HUDEP-2 (cell line): Measurements from ENCODE around the gene FAM131C.
"Not testable (repeated sequence)": the region's sequence is repeated elsewhere in the genome, so short reads cannot be mapped to it uniquely, and the experiment has no call there.

Experiments used
- DNase-seq, 76 experiments: peaks; one replicate each; lab custom pipeline; 2025; ENCODE audit not compliant: unreplicated experiment in 76 of 76; lab: John Stamatoyannopoulos, UW

Gene FAM131C

GRCh38 chr1:16062687-16063075 is 10.8 kb downstream of the FAM131C start:
- DNase-seq, result not testable (repeated sequence)

GRCh38 chr1:16061989-16062686 is 11.3 kb downstream of the FAM131C start:
- not testable (repeated sequence) for DNase-seq

DNA sequence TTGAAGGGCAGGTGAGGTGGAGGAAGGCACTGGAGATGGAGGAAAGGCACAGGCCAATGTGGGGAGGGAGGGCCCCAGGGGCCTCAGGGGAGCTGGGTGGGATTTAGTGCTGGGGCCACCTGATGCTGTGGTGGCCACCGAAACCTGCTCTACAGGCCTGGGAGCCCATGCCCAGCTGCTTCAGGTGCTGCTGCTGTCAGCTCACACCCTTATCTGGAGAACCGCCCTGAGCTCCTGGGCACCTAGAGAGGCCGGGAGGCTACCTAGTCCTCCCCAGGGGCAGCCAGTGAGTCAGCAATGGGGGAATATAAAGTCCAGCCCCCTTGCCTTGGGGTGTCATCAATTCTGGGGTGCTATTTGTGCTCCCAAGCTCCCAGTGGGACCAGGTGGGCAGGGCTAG is 12.2 kb downstream of the FAM131C start:
- no peak for DNase-seq

DNA sequence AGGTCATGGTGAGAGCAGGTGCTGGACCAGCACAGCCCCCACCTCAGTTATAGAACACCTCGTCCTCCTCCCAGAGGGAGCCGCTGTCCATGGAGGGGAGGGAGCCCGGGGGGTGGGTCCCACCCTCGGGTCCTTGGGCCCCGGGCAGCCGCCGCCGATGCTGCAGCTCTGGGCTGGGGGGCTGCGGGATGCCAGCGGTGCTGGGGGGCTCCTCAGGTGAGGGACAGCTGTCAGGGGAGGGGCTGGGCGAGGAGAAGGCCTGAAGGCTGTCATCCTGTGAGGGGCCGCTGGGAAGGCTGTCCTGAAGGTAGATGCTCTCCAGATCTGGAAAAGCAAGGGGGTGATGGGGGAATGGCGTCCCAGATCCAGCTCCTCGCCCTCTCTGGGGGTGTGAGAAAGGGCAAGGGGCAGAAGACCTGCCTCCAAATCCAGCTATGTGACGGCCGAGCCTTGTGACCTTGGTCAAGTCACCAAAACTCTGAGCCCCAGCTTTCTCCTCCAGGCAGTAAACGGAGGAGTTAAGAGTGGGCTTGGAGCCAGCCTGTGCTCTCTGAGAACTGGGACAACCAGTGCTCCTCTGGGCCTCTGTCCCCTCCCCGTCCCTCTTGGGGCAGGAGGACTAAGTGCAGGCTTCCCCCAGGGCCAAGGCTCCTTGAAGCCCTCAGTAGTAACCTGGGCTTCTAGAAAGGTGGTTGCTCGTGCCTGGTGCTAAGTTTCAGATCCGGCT is 14.9 kb downstream of the FAM131C start:
- DNase-seq, result not testable (repeated sequence)

DNA sequence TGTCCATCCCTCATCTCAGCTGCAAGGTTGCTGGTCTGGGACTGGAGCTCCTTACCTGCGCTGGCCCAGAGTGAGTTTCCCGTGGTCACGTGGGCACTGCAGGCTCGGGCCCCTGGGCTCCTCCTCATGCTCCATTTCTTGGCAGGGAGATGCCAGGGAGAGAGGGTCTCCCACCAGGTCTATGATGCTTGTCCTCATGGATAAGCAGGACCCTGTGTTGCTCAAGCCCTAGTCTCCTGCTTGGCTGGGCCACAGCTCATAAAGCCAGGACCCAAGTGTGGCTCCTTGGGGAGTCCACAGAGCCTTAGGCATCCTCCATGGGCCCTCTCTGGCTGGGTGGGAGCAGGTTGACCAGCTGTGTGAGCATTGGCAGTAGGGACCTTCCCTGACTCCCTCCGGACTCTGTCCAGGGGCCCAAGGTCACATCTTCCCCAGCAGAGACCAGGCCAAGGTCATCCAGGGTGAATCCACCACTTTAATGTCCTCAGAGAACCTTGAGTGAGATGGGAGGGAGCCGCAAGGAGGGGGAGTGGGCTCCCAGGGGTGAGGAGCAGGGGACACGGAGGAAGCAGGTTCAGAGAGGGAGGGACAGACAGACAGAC is 16.0 kb downstream of the FAM131C start:
- DNase-seq, result not testable (repeated sequence)

DNA sequence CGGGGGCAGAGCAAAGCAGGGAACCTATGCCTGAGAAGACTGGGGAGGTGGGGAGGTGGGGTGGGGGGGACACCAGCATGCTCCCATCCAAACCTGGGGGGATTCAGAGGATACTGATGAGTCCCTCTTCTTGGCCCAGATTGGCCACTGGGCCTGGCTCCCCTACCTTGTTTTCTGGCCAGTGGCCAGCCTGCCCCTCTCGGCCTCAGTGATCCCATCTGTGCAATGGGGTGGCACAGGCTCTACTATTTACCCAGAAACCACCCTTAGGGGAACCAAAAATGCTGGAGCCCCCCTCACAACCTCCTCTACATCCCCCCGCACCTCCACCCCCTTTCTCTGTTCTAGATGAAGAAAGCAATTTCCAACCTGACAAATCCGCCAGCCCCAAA is 16.9 kb downstream of the FAM131C start:
- DNase-seq, result not testable (repeated sequence)

DNA sequence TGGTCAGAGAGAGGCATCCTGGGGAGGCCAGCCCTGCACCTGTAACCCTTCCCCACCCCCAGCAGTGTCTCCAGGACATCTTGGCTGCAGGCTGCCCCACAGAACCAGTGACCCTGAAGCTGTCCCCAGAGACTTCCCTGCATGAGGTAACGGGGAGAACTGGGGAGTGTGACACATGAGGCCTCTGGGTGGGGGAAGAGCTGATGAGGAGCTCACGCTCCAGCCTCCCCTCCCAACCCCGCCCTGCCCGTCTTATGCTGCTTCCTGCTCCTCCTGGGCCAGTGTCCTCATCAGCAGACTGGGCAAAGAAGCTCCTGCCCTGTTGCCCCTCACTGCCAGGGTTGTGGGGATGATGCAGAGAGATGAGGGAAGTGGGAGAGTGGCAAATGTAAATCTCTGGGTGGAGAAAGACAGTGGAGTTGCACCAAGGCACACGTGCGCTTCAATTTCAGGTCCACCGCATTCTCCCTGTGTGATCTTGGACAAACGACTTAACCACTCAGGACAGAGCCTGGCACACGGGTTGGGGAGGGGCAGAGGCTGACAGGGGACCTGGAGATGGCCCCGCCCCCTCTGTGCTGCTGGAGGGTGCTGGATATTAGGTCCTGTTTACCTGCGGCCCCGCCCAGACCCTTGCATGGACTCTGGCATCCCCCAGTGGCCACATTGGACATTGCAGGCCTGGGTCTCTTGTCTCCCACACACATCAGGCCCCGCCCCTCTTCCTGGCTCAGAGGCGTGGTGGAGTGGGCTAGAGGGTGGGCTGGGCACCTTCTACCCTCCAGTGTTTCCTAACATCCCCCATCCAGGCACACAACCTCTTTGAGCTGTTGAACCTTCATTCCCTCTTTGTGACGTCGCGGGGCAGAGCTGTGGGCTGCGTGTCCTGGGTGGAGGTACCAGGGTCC is 17.6 kb downstream of the FAM131C start:
- DNase-seq, result peak in 69 of 76 experiments; percentile 15 to 82 (median 63)

DNA sequence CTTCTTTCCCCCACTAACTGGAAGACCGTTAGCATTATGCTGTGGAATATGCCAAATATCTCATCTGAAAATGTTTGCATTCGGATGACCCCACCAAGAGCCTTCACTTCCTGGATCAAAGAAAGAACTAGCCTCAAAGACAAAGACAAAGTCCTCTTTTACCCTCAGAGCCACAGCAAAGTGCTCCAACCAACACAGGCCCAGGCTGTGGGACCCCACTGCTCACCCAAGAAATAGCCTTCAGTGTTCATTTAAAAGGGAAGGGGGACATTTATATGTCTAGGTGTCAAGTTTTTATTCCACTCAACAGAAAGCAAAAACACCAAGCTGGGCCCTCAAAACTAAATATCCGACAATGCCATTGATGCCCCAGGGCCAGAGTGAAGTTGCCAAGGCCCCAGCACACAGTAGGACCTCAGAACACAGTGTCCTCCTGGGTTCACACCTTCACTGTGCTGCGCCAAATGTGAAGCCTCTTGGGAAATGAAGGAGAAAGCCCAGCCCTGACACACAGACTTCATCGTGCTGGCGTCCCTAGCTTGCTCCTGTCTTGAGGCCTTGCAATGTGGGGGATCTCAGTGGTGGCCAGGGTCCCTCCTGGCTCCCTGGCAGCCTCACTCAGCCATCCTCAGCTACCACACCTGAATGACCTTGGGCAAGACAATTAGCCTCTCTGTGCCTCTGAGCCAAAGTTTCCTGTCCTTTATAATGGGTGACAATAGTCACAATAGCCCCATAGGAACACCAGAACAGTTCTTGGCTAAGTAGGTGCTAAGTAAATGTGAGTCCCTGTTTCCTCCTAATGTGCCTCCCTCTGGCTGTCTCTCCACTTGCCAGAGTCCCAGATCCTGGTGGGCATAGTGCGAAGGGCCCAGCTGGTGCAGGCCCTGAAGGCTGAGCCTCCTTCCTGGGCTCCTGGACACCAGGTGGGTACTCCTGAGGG is 18.6 kb downstream of the FAM131C start:
- no peak for DNase-seq

GRCh38 chr1:16053781-16054502 is 19.5 kb downstream of the FAM131C start:
- peak in 49 of 76 experiments; percentile 10 to 71 (median 37) for DNase-seq

DNA sequence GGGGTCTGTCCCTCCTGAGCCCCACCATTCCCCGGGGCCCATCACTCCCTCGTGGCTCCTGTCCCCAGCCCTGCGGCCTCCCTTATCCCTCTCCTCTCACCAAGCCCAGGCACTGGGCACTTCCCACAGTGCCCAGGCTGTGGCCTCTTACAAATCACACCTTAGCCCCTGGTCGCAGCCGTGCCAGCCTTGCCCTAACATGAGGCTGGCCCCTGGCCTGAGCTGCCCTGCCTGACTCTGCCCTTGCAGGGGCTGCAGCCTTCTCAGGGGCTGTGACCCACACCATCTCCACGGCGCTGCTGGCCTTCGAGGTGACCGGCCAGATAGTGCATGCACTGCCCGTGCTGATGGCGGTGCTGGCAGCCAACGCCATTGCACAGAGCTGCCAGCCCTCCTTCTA is 21.5 kb downstream of the FAM131C start:
- DNase-seq, result not testable (repeated sequence)

DNA sequence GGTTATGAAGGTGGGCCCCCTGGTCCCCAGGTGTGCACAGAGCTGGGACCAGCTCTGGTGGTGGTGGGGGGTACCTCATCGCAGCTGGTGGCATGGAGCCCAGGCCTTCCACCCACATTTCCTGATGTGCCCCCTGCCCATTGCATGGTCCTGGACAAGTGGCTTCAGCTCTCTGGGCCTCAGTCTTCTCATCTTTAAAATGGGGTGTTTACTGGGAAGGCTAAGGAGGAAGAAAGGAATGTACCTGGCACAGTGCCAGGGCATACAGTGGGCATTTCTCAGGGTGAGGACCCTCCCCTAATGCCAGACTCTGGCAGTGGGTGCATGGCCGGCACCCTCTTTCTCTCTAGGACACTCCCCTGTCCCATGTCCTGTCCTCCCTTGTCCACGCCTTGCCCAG is 22.4 kb downstream of the FAM131C start:
- DNase-seq, result no peak

GRCh38 chr1:16050328-16050727 is 23.1 kb downstream of the FAM131C start:
- DNase-seq, result no peak

- peak in 53 of 76 experiments; percentile 7 to 66 (median 32) for DNase-seq
Measured at GRCh38 chr1:16048573-16049189, 24.8 kb downstream of the FAM131C start.

- DNase-seq, result no peak
Measured at GRCh38 chr1:16047791-16048475, 25.5 kb downstream of the FAM131C start.

DNA sequence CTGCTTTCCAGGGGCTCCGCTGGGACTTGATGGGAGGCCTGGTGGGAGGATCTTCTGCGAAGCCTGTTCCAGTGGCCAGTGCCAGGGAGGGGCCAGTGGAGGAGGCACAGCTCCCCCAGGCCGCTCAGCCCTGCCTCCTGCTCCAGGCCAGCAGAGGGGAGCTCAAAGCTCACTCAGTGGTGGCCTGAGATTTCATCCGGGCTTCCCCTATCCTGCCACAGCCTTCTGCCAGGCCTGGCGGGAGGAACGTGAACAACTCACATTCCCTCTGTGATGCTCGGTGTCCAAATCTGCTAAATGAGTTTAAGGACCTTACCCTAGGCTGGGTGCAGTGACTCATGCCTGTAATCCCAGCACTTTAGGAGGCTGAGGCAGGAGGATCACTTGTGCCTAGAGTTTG is 26.6 kb downstream of the FAM131C start:
- DNase-seq, result no peak

- no peak for DNase-seq
Measured at GRCh38 chr1:16043950-16044349, 29.5 kb downstream of the FAM131C start.

DNA sequence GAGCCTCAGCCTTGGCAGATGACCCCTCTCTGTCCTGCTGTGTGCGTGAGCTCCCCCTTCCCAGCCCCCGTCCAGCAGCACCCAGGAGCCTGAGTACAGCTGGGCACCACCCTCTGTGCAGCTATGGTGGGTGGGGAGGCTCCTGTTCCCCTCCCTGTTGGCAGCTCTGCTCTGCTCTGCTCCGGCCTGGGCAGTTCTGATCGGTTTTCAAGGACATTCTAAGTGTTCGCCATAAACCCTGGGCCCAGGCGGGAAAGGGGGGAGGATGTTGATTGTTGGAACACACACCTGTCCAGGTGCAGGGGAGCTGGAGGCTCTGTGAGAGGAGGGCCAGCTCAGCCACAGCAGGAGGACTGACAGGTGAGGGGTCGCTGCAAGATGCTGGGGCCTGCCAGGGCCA is 29.9 kb downstream of the FAM131C start, which contains the start of gene CLCNKB:
Gene CLCNKB, plus strand, starts transcription at position 262 of the 400 bp plus-strand sequence. CDS start 711 bp downstream, outside the sequence.
- no peak for DNase-seq

- DNase-seq, result not testable (repeated sequence)
Measured at GRCh38 chr1:16042654-16043053, 30.8 kb downstream of the FAM131C start.
